ENCODE data around the gene MORN1. TPM values are rescaled to one million over a fixed set of nuclear protein-coding genes. Genes with fewer than 3 reads are reported as not detected.

Gene MORN1
- polyA plus RNA-seq, 1 donor (not counting 4 experiments of a cell fraction or from before 2014, with no cell fraction given) = 2.1 TPM

DNA sequence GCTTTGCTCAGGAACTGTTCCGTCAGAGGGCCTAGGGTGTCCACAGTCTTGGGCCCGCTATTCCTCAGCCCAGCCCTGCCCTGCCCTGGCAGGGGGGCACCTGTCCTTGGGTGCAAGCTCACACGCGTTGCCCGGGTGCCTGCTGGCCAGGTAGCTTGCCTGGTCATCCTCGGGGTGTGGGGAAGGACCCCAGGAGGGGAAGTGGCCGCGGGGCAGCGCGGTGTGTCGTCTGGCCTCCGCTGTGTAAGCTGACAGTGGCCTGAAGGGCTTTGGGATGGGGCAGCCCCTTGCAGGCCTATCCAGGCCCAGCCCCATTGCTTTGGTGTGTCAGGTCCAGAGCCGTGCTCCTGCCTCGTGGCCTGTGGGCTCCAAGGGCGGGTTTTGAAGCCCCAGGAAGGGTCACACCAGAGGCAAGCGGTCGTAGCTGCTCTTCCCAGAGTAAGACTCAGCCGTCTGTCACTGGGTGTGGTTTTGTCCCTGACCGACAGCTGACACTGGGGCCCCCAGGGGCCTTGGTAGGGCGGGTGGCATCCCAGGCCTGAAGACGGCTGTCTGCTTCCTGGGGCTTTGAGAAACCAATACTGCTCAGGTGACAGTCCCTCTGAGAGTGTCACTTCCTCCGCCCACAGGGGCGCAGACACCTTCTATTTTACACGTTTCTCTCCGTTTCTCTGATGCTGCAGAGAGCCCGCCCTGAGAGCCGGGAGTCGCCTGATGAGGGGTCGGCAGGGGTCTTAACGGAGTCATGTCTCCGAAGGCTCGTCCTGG is 91.2 kb downstream of the MORN1 start:
- Histone ChIP-seq H3K9ac (ENCODE audit: control insufficient read depth, extremely low read depth, insufficient read depth, low read length) (no peak overlapping the region), H2AFZ (ENCODE audit: control insufficient read depth, low read length) (no peak overlapping the region), H3K9me1 (ENCODE audit: control insufficient read depth, extremely low read depth, insufficient read depth, low read length) (peaks cover 6% of the 10 kb centered on the region), H4K20me1 (ENCODE audit: control insufficient read depth, extremely low read depth, insufficient read depth, low read length) (peaks cover 29% of the 10 kb centered on the region), H3K4me3 (ENCODE audit: control insufficient read depth in 2 of 3, extremely low read depth in 1 of 3, insufficient read depth in 2 of 3, low read depth in 1 of 3, low read length in 3 of 3) (no peak overlapping the region), H3K9me3 (ENCODE audit: control insufficient read depth, low read depth, low read length) (no peaks in the 10 kb centered on the region), H3K4me1 (ENCODE audit: control insufficient read depth, extremely low read depth, insufficient read depth, low read length) (peaks cover 15% of the 10 kb centered on the region), H3K27me3 (ENCODE audit: control insufficient read depth, extremely low read depth, insufficient read depth, low read length) (no peaks in the 10 kb centered on the region), H3K27ac (ENCODE audit: control insufficient read depth, insufficient read depth, low read length) (no peak overlapping the region), H3K79me2 (ENCODE audit: control insufficient read depth, insufficient read depth, low read length) (peaks cover 76% of the 10 kb centered on the region), H3K4me2 (ENCODE audit: control insufficient read depth, extremely low read depth, insufficient read depth, low read depth, low read length) (no peak overlapping the region), H3K36me3 (ENCODE audit: control insufficient read depth in 2 of 2, extremely low read depth in 1 of 2, insufficient read depth in 2 of 2, low read length in 2 of 2) (peaks cover 10% of the 10 kb centered on the region in 2 experiments)
- dilution Hi-C loops (cut with MboI; ENCODE audit: extremely low pct_ligation_motif_present, low sequenced_read_pairs) = no loop called here
- TF ChIP-seq, protein P1, sequence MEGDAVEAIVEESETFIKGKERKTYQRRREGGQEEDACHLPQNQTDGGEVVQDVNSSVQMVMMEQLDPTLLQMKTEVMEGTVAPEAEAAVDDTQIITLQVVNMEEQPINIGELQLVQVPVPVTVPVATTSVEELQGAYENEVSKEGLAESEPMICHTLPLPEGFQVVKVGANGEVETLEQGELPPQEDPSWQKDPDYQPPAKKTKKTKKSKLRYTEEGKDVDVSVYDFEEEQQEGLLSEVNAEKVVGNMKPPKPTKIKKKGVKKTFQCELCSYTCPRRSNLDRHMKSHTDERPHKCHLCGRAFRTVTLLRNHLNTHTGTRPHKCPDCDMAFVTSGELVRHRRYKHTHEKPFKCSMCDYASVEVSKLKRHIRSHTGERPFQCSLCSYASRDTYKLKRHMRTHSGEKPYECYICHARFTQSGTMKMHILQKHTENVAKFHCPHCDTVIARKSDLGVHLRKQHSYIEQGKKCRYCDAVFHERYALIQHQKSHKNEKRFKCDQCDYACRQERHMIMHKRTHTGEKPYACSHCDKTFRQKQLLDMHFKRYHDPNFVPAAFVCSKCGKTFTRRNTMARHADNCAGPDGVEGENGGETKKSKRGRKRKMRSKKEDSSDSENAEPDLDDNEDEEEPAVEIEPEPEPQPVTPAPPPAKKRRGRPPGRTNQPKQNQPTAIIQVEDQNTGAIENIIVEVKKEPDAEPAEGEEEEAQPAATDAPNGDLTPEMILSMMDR (optimal IDR thresholded peaks at IDR 0.05 in 1 of 3, IDR thresholded peaks at IDR 0.05 in 1 of 3, conservative IDR thresholded peaks at IDR 0.05 in 1 of 3; ENCODE audit: extremely low read depth in 1 of 3, insufficient read depth in 2 of 3, low read length in 3 of 3) = no peak
- TF ChIP-seq EZH2 (IDR thresholded peaks at IDR 0.05; ENCODE audit: low read length) = no peak
- DNase-seq (ENCODE audit: low read depth, low spot score) (no peak), FAIRE-seq (no peak)

DNA sequence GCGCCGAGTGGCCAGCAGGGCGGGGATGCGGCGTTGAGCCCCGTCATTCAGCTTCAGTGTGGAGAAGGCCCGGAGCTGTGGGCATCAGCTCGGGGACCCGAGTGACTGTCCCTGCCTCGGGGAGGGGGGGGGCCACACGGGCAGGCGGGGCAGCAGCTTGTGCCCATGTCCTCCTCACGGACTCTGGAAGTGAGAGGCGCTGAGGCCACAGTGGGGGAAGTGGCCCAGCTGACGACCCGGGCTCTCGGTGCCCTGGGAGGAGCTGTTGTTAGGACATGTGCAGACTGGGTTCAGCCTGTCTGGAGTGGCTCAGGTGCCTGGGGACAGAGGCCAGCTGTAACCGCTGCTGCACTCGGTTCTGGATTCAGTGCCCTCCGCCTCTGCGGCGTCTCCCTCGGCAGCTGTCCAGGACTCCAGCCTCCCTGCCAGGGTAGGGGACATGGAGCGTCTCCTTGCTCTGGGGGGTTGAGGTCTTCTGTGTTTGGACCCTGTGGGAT is 92.2 kb downstream of the MORN1 start:
- no peak overlapping the region for H3K27ac ChIP-seq (ENCODE audit: control insufficient read depth, insufficient read depth, low read length)
- H3K4me1 ChIP-seq (ENCODE audit: control insufficient read depth, extremely low read depth, insufficient read depth, low read length) = peaks cover 15% of the 10 kb centered on the region
- no peak overlapping the region for H2AFZ ChIP-seq (ENCODE audit: control insufficient read depth, low read length)
- H3K79me2 ChIP-seq (ENCODE audit: control insufficient read depth, insufficient read depth, low read length) = peaks cover 86% of the 10 kb centered on the region
- no peak overlapping the region for H3K4me3 ChIP-seq (ENCODE audit: control insufficient read depth in 2 of 3, extremely low read depth in 1 of 3, insufficient read depth in 2 of 3, low read depth in 1 of 3, low read length in 3 of 3)
- peaks cover 6% of the 10 kb centered on the region for H3K9me1 ChIP-seq (ENCODE audit: control insufficient read depth, extremely low read depth, insufficient read depth, low read length)
- dilution Hi-C loops (cut with MboI; ENCODE audit: extremely low pct_ligation_motif_present, low sequenced_read_pairs) = no loop called here
- peak overlapping the region; percentile 41 for H3K4me2 ChIP-seq (ENCODE audit: control insufficient read depth, extremely low read depth, insufficient read depth, low read depth, low read length)
- TF ChIP-seq EZH2 (IDR thresholded peaks at IDR 0.05; ENCODE audit: low read length) = no peak
- TF ChIP-seq, protein P1 (optimal IDR thresholded peaks at IDR 0.05 in 1 of 3, IDR thresholded peaks at IDR 0.05 in 1 of 3, conservative IDR thresholded peaks at IDR 0.05 in 1 of 3; ENCODE audit: extremely low read depth in 1 of 3, insufficient read depth in 2 of 3, low read length in 3 of 3) = no peak
- H3K27me3 ChIP-seq (ENCODE audit: control insufficient read depth, extremely low read depth, insufficient read depth, low read length) = no peaks in the 10 kb centered on the region
- H3K36me3 ChIP-seq (ENCODE audit: control insufficient read depth in 2 of 2, extremely low read depth in 1 of 2, insufficient read depth in 2 of 2, low read length in 2 of 2) = peaks cover 3 to 10% of the 10 kb centered on the region in 2 experiments
- no peaks in the 10 kb centered on the region for H3K9me3 ChIP-seq (ENCODE audit: control insufficient read depth, low read depth, low read length)
- no peak for FAIRE-seq
- H4K20me1 ChIP-seq (ENCODE audit: control insufficient read depth, extremely low read depth, insufficient read depth, low read length) = peaks cover 29% of the 10 kb centered on the region
- DNase-seq (ENCODE audit: low read depth, low spot score) = no peak
- no peak overlapping the region for H3K9ac ChIP-seq (ENCODE audit: control insufficient read depth, extremely low read depth, insufficient read depth, low read length)
